Psoas muscle (tissue), 8 donors: Measurements from ENCODE around the gene CHST7. TPM values are rescaled to one million over a fixed set of nuclear protein-coding genes. Genes with fewer than 3 reads are reported as not detected.

Source experiments
- ATAC-seq, 4 donors: fragments of 200-7000 bp; cut with Tn5 transposase; one replicate each; pipeline ENCODE4 v1.9.1; 2020; ENCODE audit warnings: moderate library complexity in 3 of 4, mild to moderate bottlenecking in 2 of 4
- DNase-seq, 2 donors: peaks; one replicate each; pipeline ENCODE4 v3.0.0-alpha.2; 2020
- H3K27ac ChIP-seq: fragments of 200-600 bp; one replicate; pipeline ENCODE4 v1.8.0; 2022
- H3K27me3 ChIP-seq, 3 donors: fragments of 200-600 bp in 1 of 3; one replicate each; pipeline versions ENCODE4 v1.6.1 to v1.8.0; 2013 to 2022; ENCODE audit warnings: low read length in 2 of 3, mild to moderate bottlenecking in 2 of 3, moderate library complexity in 1 of 3; ENCODE audit not compliant: insufficient read depth in 3 of 3
- H3K36me3 ChIP-seq, 2 donors: fragments of 200-600 bp in 1 of 2; one replicate each; pipeline versions ENCODE4 v1.6.1 to v1.8.0; 2013 to 2022; ENCODE audit warnings: low read depth in 1 of 2, mild to moderate bottlenecking in 1 of 2, moderate library complexity in 1 of 2; ENCODE audit not compliant: insufficient read depth in 1 of 2
- H3K4me1 ChIP-seq: fragments of 200-600 bp; one replicate; pipeline ENCODE4 v1.8.0; 2022
- H3K4me3 ChIP-seq: fragments of 200-600 bp; one replicate; pipeline ENCODE4 v1.8.0; 2022; ENCODE audit warnings: mild to moderate bottlenecking
- H3K9me3 ChIP-seq: fragments of 200-600 bp; one replicate; pipeline ENCODE4 v1.8.0; 2022
- WGBS, 3 donors: extraction: QIAGEN DNeasy Blood & Tissue Kit; methylation state at CpG; one replicate each; pipeline versions ENCODE4 v1.1.6 to v1.1.7; 2013; 5-methylcytosine and 5-hydroxymethylcytosine counted together
- intact Hi-C, 2 donors: fragments of 100-400 bp; cut with DNase I; formaldehyde crosslinking; loops; one replicate each; pipeline versions ENCODE4 v1.11.0 to v1.14.2; 2022
- polyA plus RNA-seq, 3 donors: library from polyadenylated mRNA; stranded (reverse); fragments of 200-250 nt; gene quantifications; one replicate each; pipeline ENCODE4 v1.2.3, GENCODE V29; 2013
- total RNA-seq, 4 donors: library from RNA; stranded (reverse); fragmentation: NEBNext Ultra II Directional in 2 of 4; extraction: Animal tissue kit (Norgen Biotek cat#: 25700) in 2 of 4; gene quantifications; one replicate each; pipeline versions ENCODE4 v1.2.1 to v1.2.4, GENCODE V29; 2021 to 2023
- TF ChIP-seq, protein P1 (sequence below): fragments of 200-600 bp; IDR thresholded peaks from one replicate; pipeline ENCODE4 v1.8.0; 2022; ENCODE audit warnings: antibody characterized with exemption
- donor health status: healthy with polysubstance abuse.
- donor health status: DM: no; HTN: no; CAD: no; lungs with moderate emphysema.
- donor health status: Bipolar disorder and iron deficiency.
- donor health status: healthy.
- donor health status: DM: yes; HTN: yes; CAD: no.
- donor health status: DM: no; HTN: no; CAD: no.
- donor health status: DM: no; HTN: no; CAD: no.
- donor health status: DM: yes; HTN: yes; CAD: no.

CHST7 gene
- total and polyA plus RNA-seq, 7 donors: 1.6 to 9.9 (median 2.1) TPM

DNA sequence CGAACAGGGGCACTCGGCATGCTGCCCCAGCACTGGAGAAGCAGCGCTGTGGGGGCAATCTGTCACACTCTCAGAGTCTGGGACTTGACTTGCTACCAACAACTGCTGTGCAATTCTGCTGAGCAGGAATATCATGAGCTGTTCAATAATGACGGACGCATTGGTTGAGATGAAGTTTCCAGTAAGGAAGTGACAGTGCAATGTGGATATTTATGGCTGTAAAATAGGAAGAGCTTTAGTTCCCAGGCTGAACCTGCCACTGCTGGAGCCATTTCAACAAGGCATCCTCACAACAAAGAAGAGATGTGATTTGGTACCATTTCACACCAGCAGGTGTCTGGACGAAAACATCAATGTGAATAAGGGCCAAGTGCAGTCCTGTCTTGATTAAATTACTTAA, 24.2 kb downstream of the CHST7 start:
- H3K27ac ChIP-seq: no peak overlapping the region
- intact Hi-C loops: no loop called here
- no peak for DNase-seq

GRCh38 chrX:46599051-46599560, 25.5 kb downstream of the CHST7 start:
- Histone ChIP-seq H3K27me3 (no peaks in the 10 kb centered on the region), H3K9me3 (no peaks in the 10 kb centered on the region), H3K36me3 (no peaks in the 10 kb centered on the region), H3K4me1 (no peaks in the 10 kb centered on the region), H3K27ac (no peak overlapping the region), H3K4me3 (no peak overlapping the region)
- 48 to 83% (median 79%) methylated on average over 1 of the region's 1 CpG for WGBS, 3 donors
- intact Hi-C loops: no loop called here
- TF ChIP-seq, protein P1, sequence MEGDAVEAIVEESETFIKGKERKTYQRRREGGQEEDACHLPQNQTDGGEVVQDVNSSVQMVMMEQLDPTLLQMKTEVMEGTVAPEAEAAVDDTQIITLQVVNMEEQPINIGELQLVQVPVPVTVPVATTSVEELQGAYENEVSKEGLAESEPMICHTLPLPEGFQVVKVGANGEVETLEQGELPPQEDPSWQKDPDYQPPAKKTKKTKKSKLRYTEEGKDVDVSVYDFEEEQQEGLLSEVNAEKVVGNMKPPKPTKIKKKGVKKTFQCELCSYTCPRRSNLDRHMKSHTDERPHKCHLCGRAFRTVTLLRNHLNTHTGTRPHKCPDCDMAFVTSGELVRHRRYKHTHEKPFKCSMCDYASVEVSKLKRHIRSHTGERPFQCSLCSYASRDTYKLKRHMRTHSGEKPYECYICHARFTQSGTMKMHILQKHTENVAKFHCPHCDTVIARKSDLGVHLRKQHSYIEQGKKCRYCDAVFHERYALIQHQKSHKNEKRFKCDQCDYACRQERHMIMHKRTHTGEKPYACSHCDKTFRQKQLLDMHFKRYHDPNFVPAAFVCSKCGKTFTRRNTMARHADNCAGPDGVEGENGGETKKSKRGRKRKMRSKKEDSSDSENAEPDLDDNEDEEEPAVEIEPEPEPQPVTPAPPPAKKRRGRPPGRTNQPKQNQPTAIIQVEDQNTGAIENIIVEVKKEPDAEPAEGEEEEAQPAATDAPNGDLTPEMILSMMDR: no peak
- no peak for ATAC-seq
- no peak for DNase-seq

More for the DNA sequence above, 24.2 kb downstream of the CHST7 start:
- Histone ChIP-seq H3K36me3 (no peaks in the 10 kb centered on the region), H3K4me1 (no peaks in the 10 kb centered on the region), H3K27me3 (peaks cover 0 to 3% (median 0%) of the 10 kb centered on the region in 3 donors), H3K4me3 (no peak overlapping the region), H3K9me3 (no peaks in the 10 kb centered on the region)
- ATAC-seq: no peak
- WGBS, 3 donors: 29 to 51% (median 48%) methylated on average over 6 of the region's 6 CpGs
- TF ChIP-seq, protein P1: no peak

- Histone ChIP-seq H3K4me1 (no peaks in the 10 kb centered on the region), H3K4me3 (no peak overlapping the region), H3K36me3 (no peaks in the 10 kb centered on the region), H3K27me3 (no peaks in the 10 kb centered on the region), H3K27ac (no peak overlapping the region), H3K9me3 (no peaks in the 10 kb centered on the region)
- DNase-seq (no peak), ATAC-seq (no peak)
- WGBS, 3 donors: 57 to 74% (median 58%) methylated on average over 6 of the region's 6 CpGs
- intact Hi-C loops: no loop called here
- TF ChIP-seq, protein P1: no peak
These were observed 27.7 kb downstream of the CHST7 start for GRCh38 chrX:46601283-46601682.

DNA sequence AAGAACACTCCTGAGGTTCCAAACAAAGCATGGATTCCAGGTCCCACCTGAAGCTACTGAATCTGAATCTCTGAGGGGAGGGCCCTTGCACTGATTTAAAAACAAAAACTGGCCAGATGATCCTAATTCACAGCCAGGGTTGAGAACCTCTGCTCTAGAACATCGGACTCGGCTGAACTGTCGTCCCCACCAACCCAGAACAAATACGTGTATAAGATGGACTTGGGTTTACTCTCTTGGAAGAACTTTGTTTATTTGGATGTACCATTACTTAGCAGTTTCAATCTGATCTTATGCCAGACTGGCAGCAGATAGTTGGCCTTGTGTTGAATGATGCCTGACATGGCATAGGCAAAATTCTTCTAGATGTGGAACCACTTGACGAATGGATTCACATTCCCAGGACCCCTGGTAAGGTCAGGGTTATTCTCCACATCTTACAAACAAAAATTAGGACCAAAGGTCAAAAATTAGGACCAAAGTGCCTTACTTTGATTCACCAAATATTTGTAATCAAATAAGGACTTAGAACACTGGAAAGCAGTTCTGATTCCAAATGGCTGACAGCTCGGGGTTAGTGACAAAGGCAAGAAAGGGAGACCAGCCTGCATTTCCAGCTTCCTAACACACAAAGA, 29.0 kb downstream of the CHST7 start:
- WGBS, 3 donors: 84 to 90% (median 89%) methylated on average over 6 of the region's 6 CpGs
- Histone ChIP-seq H3K27me3 (no peaks in the 10 kb centered on the region), H3K9me3 (no peaks in the 10 kb centered on the region), H3K4me1 (no peaks in the 10 kb centered on the region), H3K27ac (no peak overlapping the region), H3K36me3 (no peaks in the 10 kb centered on the region), H3K4me3 (no peak overlapping the region)
- intact Hi-C loops: no loop called here
- DNase-seq (no peak), ATAC-seq (no peak)
- TF ChIP-seq, protein P1: no peak

DNA sequence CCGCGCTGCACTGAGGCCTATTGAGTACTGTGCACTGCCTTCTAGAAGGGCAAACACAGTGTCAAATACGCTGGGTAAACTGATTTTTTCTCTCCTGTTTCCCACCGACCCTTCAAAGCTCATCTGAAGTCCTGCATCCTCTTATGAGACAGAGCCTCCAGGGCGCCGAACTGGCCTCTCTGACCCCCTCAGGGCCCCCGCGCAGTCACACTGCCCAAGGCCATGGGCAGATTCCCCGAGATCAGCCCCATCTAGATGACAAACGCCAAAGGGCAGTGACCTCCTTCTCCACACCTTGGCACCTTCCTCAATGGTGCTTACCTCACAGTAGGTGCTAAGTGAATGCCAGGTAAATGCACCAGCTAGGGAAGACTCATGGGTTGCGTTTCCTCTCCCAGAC, 34.4 kb downstream of the CHST7 start:
- H3K36me3 ChIP-seq: no peaks in the 10 kb centered on the region
- no peak for ATAC-seq
- no peaks in the 10 kb centered on the region for H3K9me3 ChIP-seq
- TF ChIP-seq, protein P1: no peak
- H3K4me3 ChIP-seq: no peak overlapping the region
- H3K27ac ChIP-seq: no peak overlapping the region
- 68 to 88% (median 83%) methylated on average over 11 of the region's 11 CpGs for WGBS, 3 donors
- DNase-seq: no peak
- intact Hi-C loops: no loop called here
- no peaks in the 10 kb centered on the region for H3K4me1 ChIP-seq
- no peaks in the 10 kb centered on the region for H3K27me3 ChIP-seq
